ENCODE results near the gene SLC47A2. TPM values are rescaled to one million over a fixed set of nuclear protein-coding genes. Genes with fewer than 3 reads are reported as not detected.

Gene SLC47A2
- polyA plus RNA-seq, 3 donors: 5.0 to 9.0 (median 7.8) TPM

Other genes starting within 250 kb of the SLC47A2 start
- 10 to 100 TPM; 16.6 to 24.6 (median 23.5) TPM for gene SLC47A1, start 182.7 kb downstream of the SLC47A2 start, polyA plus RNA-seq (ENCODE audit: insufficient read length in 3 of 3)
- 100 to 1,000 TPM in 2 of 3 donors, 10 to 100 TPM in 1; 90.5 to 109 (median 107) TPM for gene ALDH3A2, start 67.8 kb downstream of the SLC47A2 start, polyA plus RNA-seq (ENCODE audit: insufficient read length in 3 of 3)
- 1 to 10 TPM in 2 of 3 donors, under 1 TPM in 1; 0.92 to 1.7 (median 1.2) TPM for gene ALDH3A1, start 31.7 kb upstream of the SLC47A2 start, polyA plus RNA-seq (ENCODE audit: insufficient read length in 3 of 3)
- gene ULK2, start 151.4 kb upstream of the SLC47A2 start, polyA plus RNA-seq (ENCODE audit: insufficient read length in 3 of 3): 10 to 100 TPM; 27.3 to 30.3 (median 27.8) TPM

Data from renal cortex interstitium (tissue), 3 donors.